ENCODE data around the gene EFCAB14.
"Not testable (repeated sequence)": the region's sequence is repeated elsewhere in the genome, so short reads cannot be mapped to it uniquely, and the experiment has no call there.

EFCAB14 gene

GRCh38 chr1:46703927-46704641 lies 14.8 kb downstream of the EFCAB14 start:
- peaks cover 30% of the 10 kb centered on the region for H3K36me3 ChIP-seq (ENCODE audit: control insufficient read depth, insufficient read depth, low read length)
- no peaks in the 10 kb centered on the region for H3K4me1 ChIP-seq (ENCODE audit: control insufficient read depth, insufficient read depth, low read length)
- no peaks in the 10 kb centered on the region for H3K9me3 ChIP-seq (ENCODE audit: control insufficient read depth, low read length)
- 91 to 93% methylated on average over 3 of the region's 3 CpGs for WGBS, 2 experiments
- no peaks in the 10 kb centered on the region for H3K27me3 ChIP-seq (ENCODE audit: control insufficient read depth, insufficient read depth, low read length, poor library complexity, severe bottlenecking)
- H3K4me3 ChIP-seq (ENCODE audit: insufficient read depth, low read depth, low read length) = no peak overlapping the region
- H3K27ac ChIP-seq (ENCODE audit: insufficient read depth, low read depth, low read length, poor library complexity, severe bottlenecking) = no peak overlapping the region

GRCh38 chr1:46699666-46700065 lies 19.2 kb downstream of the EFCAB14 start:
- H3K4me3 ChIP-seq (ENCODE audit: insufficient read depth, low read depth, low read length) = no peak overlapping the region
- no peaks in the 10 kb centered on the region for H3K4me1 ChIP-seq (ENCODE audit: control insufficient read depth, insufficient read depth, low read length)
- WGBS, 2 experiments = 61 to 62% methylated on average over 3 of the region's 3 CpGs
- no peaks in the 10 kb centered on the region for H3K27me3 ChIP-seq (ENCODE audit: control insufficient read depth, insufficient read depth, low read length, poor library complexity, severe bottlenecking)
- H3K27ac ChIP-seq (ENCODE audit: insufficient read depth, low read depth, low read length, poor library complexity, severe bottlenecking) = no peak overlapping the region
- peaks cover 12% of the 10 kb centered on the region for H3K36me3 ChIP-seq (ENCODE audit: control insufficient read depth, insufficient read depth, low read length)
- H3K9me3 ChIP-seq (ENCODE audit: control insufficient read depth, low read length) = no peaks in the 10 kb centered on the region

GRCh38 chr1:46697053-46697452 lies 21.9 kb downstream of the EFCAB14 start:
- 95 to 97% methylated on average over 2 of the region's 2 CpGs for WGBS, 2 experiments
- no peaks in the 10 kb centered on the region for H3K4me1 ChIP-seq (ENCODE audit: control insufficient read depth, insufficient read depth, low read length)
- no peak overlapping the region for H3K4me3 ChIP-seq (ENCODE audit: insufficient read depth, low read depth, low read length)
- H3K36me3 ChIP-seq (ENCODE audit: control insufficient read depth, insufficient read depth, low read length) = peaks cover 12% of the 10 kb centered on the region
- no peaks in the 10 kb centered on the region for H3K27me3 ChIP-seq (ENCODE audit: control insufficient read depth, insufficient read depth, low read length, poor library complexity, severe bottlenecking)
- no peak overlapping the region for H3K27ac ChIP-seq (ENCODE audit: insufficient read depth, low read depth, low read length, poor library complexity, severe bottlenecking)
- no peaks in the 10 kb centered on the region for H3K9me3 ChIP-seq (ENCODE audit: control insufficient read depth, low read length)

GRCh38 chr1:46694676-46695075 lies 24.2 kb downstream of the EFCAB14 start:
- not testable (repeated sequence) for H3K27ac ChIP-seq (ENCODE audit: insufficient read depth, low read depth, low read length, poor library complexity, severe bottlenecking); H3K27me3 ChIP-seq (ENCODE audit: control insufficient read depth, insufficient read depth, low read length, poor library complexity, severe bottlenecking); H3K4me1 ChIP-seq (ENCODE audit: control insufficient read depth, insufficient read depth, low read length); H3K9me3 ChIP-seq (ENCODE audit: control insufficient read depth, low read length); H3K4me3 ChIP-seq (ENCODE audit: insufficient read depth, low read depth, low read length)
- peaks cover 10% of the 10 kb centered on the region for H3K36me3 ChIP-seq (ENCODE audit: control insufficient read depth, insufficient read depth, low read length)
- WGBS, 2 experiments = 98 to 100% methylated on average over 1 to 3 of the region's 4 CpGs

GRCh38 chr1:46692811-46693770 lies 25.8 kb downstream of the EFCAB14 start:
- Histone ChIP-seq H3K27me3 (ENCODE audit: control insufficient read depth, insufficient read depth, low read length, poor library complexity, severe bottlenecking) (no peaks in the 10 kb centered on the region), H3K36me3 (ENCODE audit: control insufficient read depth, insufficient read depth, low read length) (peaks cover 18% of the 10 kb centered on the region), H3K4me1 (ENCODE audit: control insufficient read depth, insufficient read depth, low read length) (peaks cover 7% of the 10 kb centered on the region), H3K27ac (ENCODE audit: insufficient read depth, low read depth, low read length, poor library complexity, severe bottlenecking) (no peak overlapping the region), H3K4me3 (ENCODE audit: insufficient read depth, low read depth, low read length) (no peak overlapping the region), H3K9me3 (ENCODE audit: control insufficient read depth, low read length) (no peaks in the 10 kb centered on the region)
- 88 to 92% methylated on average over 3 of the region's 3 CpGs for WGBS, 2 experiments

GRCh38 chr1:46691997-46692790 lies 26.7 kb downstream of the EFCAB14 start:
- 94 to 96% methylated on average over 5 of the region's 6 CpGs for WGBS, 2 experiments
- no peak overlapping the region for H3K4me3 ChIP-seq (ENCODE audit: insufficient read depth, low read depth, low read length)
- peaks cover 7% of the 10 kb centered on the region for H3K4me1 ChIP-seq (ENCODE audit: control insufficient read depth, insufficient read depth, low read length)
- H3K27ac ChIP-seq (ENCODE audit: insufficient read depth, low read depth, low read length, poor library complexity, severe bottlenecking) = no peak overlapping the region
- H3K36me3 ChIP-seq (ENCODE audit: control insufficient read depth, insufficient read depth, low read length) = peaks cover 27% of the 10 kb centered on the region
- no peaks in the 10 kb centered on the region for H3K27me3 ChIP-seq (ENCODE audit: control insufficient read depth, insufficient read depth, low read length, poor library complexity, severe bottlenecking)
- no peaks in the 10 kb centered on the region for H3K9me3 ChIP-seq (ENCODE audit: control insufficient read depth, low read length)

- peaks cover 7% of the 10 kb centered on the region for H3K4me1 ChIP-seq (ENCODE audit: control insufficient read depth, insufficient read depth, low read length)
- no peaks in the 10 kb centered on the region for H3K27me3 ChIP-seq (ENCODE audit: control insufficient read depth, insufficient read depth, low read length, poor library complexity, severe bottlenecking)
- no peaks in the 10 kb centered on the region for H3K9me3 ChIP-seq (ENCODE audit: control insufficient read depth, low read length)
- peaks cover 34% of the 10 kb centered on the region for H3K36me3 ChIP-seq (ENCODE audit: control insufficient read depth, insufficient read depth, low read length)
- H3K4me3 ChIP-seq (ENCODE audit: insufficient read depth, low read depth, low read length) = no peak overlapping the region
- WGBS, 2 experiments = 86% methylated on average over 2 of the region's 2 CpGs
- H3K27ac ChIP-seq (ENCODE audit: insufficient read depth, low read depth, low read length, poor library complexity, severe bottlenecking) = no peak overlapping the region
These were observed 27.9 kb downstream of the EFCAB14 start for GRCh38 chr1:46690931-46691421.

GRCh38 chr1:46689897-46690296 lies 29.0 kb downstream of the EFCAB14 start:
- Histone ChIP-seq H3K9me3 (ENCODE audit: control insufficient read depth, low read length) (no peaks in the 10 kb centered on the region), H3K27ac (ENCODE audit: insufficient read depth, low read depth, low read length, poor library complexity, severe bottlenecking) (no peak overlapping the region), H3K27me3 (ENCODE audit: control insufficient read depth, insufficient read depth, low read length, poor library complexity, severe bottlenecking) (no peaks in the 10 kb centered on the region), H3K4me1 (ENCODE audit: control insufficient read depth, insufficient read depth, low read length) (peaks cover 7% of the 10 kb centered on the region), H3K4me3 (ENCODE audit: insufficient read depth, low read depth, low read length) (no peak overlapping the region), H3K36me3 (ENCODE audit: control insufficient read depth, insufficient read depth, low read length) (peaks cover 27% of the 10 kb centered on the region)
- WGBS, 2 experiments = 88 to 91% methylated on average over 1 of the region's 1 CpG

- Histone ChIP-seq H3K4me3 (ENCODE audit: insufficient read depth, low read depth, low read length) (no peak overlapping the region), H3K27me3 (ENCODE audit: control insufficient read depth, insufficient read depth, low read length, poor library complexity, severe bottlenecking) (no peaks in the 10 kb centered on the region), H3K27ac (ENCODE audit: insufficient read depth, low read depth, low read length, poor library complexity, severe bottlenecking) (no peak overlapping the region), H3K36me3 (ENCODE audit: control insufficient read depth, insufficient read depth, low read length) (peaks cover 31% of the 10 kb centered on the region), H3K9me3 (ENCODE audit: control insufficient read depth, low read length) (no peaks in the 10 kb centered on the region), H3K4me1 (ENCODE audit: control insufficient read depth, insufficient read depth, low read length) (peaks cover 7% of the 10 kb centered on the region)
- WGBS, 2 experiments = 87 to 88% methylated on average over 2 of the region's 2 CpGs
These were observed 29.6 kb downstream of the EFCAB14 start for GRCh38 chr1:46689356-46689755.
